Measurements from ENCODE around the gene RIMS3. TPM values are rescaled to one million over a fixed set of nuclear protein-coding genes. Genes with fewer than 3 reads are reported as not detected.

Gene RIMS3
- total RNA-seq, 1 experiment from 2014 or later, result 19.8 TPM

GRCh38 chr1:40709802-40710278 lies 44.4 kb upstream of the RIMS3 start:
- H3K36me3 Mint-ChIP-seq, result peaks cover 9% of the 10 kb centered on the region
- peaks cover 47% of the 10 kb centered on the region for H3K4me1 Mint-ChIP-seq
- H3K4me3 Mint-ChIP-seq, result peak overlapping the region; percentile 94
- no peak for DNase-seq (ENCODE audit: low spot score)
- no peaks in the 10 kb centered on the region for H3K9me3 Mint-ChIP-seq
- POLR2A ChIA-PET, result interaction anchor here (1.8 to 3.9 kb wide), 2 partner anchors 10 to 18 kb away, joined by 4 to 39 read pairs; partner anchors contain the start of gene NFYC
- CTCF ChIA-PET, result interaction anchor here (0.8 to 3.1 kb wide), 3 partner anchors 12 to 64 kb away, joined by 3 to 11 read pairs (median 5); partner anchors contain the start of gene NFYC
- peak overlapping the region; percentile 99 for H3K27ac Mint-ChIP-seq
- no peak for ATAC-seq
- H3K27me3 Mint-ChIP-seq (ENCODE audit: low read depth), result no peaks in the 10 kb centered on the region
- TF ChIP-seq OVOL2 (CRISPR knock-in tag; IDR thresholded peaks at IDR 0.05; ENCODE audit: borderline replicate concordance) (no peak), TEAD1 (CRISPR knock-in tag; IDR thresholded peaks at IDR 0.05) (peak; percentile 2; the same call in 1 of the 2 replicates)

- ChIA-PET POLR2A (interaction anchor here (1.8 to 3.9 kb wide), 2 partner anchors 10 to 18 kb away, joined by 4 to 39 read pairs; partner anchors contain the start of gene NFYC), CTCF (interaction anchor here (1.1 to 3.1 kb wide), 2 partner anchors 13 to 40 kb away, joined by 4 to 11 read pairs; no protein-coding TSS in a partner anchor)
- peak; percentile 95 for ATAC-seq
- Mint-ChIP-seq H3K27ac (peak overlapping the region; percentile 99), H3K4me3 (peak overlapping the region; percentile 94), H3K4me1 (peaks cover 53% of the 10 kb centered on the region), H3K9me3 (no peaks in the 10 kb centered on the region), H3K36me3 (peaks cover 9% of the 10 kb centered on the region), H3K27me3 (ENCODE audit: low read depth) (no peaks in the 10 kb centered on the region)
- peak; percentile 71 for DNase-seq (ENCODE audit: low spot score)
- no peak for TF ChIP-seq GTF2I (CRISPR knock-in tag; conservative IDR thresholded peaks at IDR 0.05)
- TF ChIP-seq GABPB1 (CRISPR knock-in tag; IDR thresholded peaks at IDR 0.05), result no peak
- TF ChIP-seq OVOL2 (CRISPR knock-in tag; IDR thresholded peaks at IDR 0.05; ENCODE audit: borderline replicate concordance), result no peak
- no peak for TF ChIP-seq E2F5 (CRISPR knock-in tag; IDR thresholded peaks at IDR 0.05)
- no peak for TF ChIP-seq SOX15 (CRISPR knock-in tag; IDR thresholded peaks at IDR 0.05)
- TF ChIP-seq MAX (CRISPR knock-in tag; IDR thresholded peaks at IDR 0.05), result no peak
- TF ChIP-seq NFYB (CRISPR knock-in tag; conservative IDR thresholded peaks at IDR 0.05; ENCODE audit: low read depth), result peak; percentile 99
- TF ChIP-seq TP53 (CRISPR knock-in tag; IDR thresholded peaks at IDR 0.05), result no peak
- peak; percentile 87; the same call in 1 of the 2 replicates for TF ChIP-seq FOXK1 (CRISPR knock-in tag; IDR thresholded peaks at IDR 0.05)
- TF ChIP-seq ZNF138 (CRISPR knock-in tag; conservative IDR thresholded peaks at IDR 0.05), result no peak
- no peak for TF ChIP-seq PRDM15 (CRISPR knock-in tag; IDR thresholded peaks at IDR 0.05)
- no peak for TF ChIP-seq ZNF121 (CRISPR knock-in tag; IDR thresholded peaks at IDR 0.05)
- TF ChIP-seq TEAD1 (CRISPR knock-in tag; IDR thresholded peaks at IDR 0.05), result peak; percentile 59; the same call in 1 of the 2 replicates
- no peak for TF ChIP-seq ATF3 (CRISPR knock-in tag; conservative IDR thresholded peaks at IDR 0.05)
- no peak for TF ChIP-seq ZNF219 (CRISPR knock-in tag; IDR thresholded peaks at IDR 0.05; ENCODE audit: borderline replicate concordance)
- TF ChIP-seq ZMAT4 (CRISPR knock-in tag; IDR thresholded peaks at IDR 0.05), result no peak
- 0 out of 2 replicates have a peak, but pooled peaks have one; percentile 85 for TF ChIP-seq MYBL2 (CRISPR knock-in tag; IDR thresholded peaks at IDR 0.05)
- no peak for TF ChIP-seq CTCF (IDR thresholded peaks at IDR 0.05)
- TF ChIP-seq CBFB (CRISPR knock-in tag; IDR thresholded peaks at IDR 0.05; ENCODE audit: low read depth), result no peak
- peak; percentile 64 for TF ChIP-seq SP1 (CRISPR knock-in tag; conservative IDR thresholded peaks at IDR 0.05)
- no peak for TF ChIP-seq ARID4B (CRISPR knock-in tag; IDR thresholded peaks at IDR 0.05; ENCODE audit: borderline replicate concordance)
Observed at GRCh38 chr1:40709100-40709801, 43.8 kb upstream of the RIMS3 start.

Measured in WTC11 (cell line).